HG03280 (cell line): Measurements from ENCODE around the gene KRT76.

Source experiments
- ATAC-seq: cut with Tn5 transposase; IDR thresholded peaks from one replicate; pipeline ENCODE4 v1.9.1; 2021; ENCODE audit warnings: mild to moderate bottlenecking, moderate library complexity; ENCODE audit not compliant: unreplicated experiment

The KRT76 gene

DNA sequence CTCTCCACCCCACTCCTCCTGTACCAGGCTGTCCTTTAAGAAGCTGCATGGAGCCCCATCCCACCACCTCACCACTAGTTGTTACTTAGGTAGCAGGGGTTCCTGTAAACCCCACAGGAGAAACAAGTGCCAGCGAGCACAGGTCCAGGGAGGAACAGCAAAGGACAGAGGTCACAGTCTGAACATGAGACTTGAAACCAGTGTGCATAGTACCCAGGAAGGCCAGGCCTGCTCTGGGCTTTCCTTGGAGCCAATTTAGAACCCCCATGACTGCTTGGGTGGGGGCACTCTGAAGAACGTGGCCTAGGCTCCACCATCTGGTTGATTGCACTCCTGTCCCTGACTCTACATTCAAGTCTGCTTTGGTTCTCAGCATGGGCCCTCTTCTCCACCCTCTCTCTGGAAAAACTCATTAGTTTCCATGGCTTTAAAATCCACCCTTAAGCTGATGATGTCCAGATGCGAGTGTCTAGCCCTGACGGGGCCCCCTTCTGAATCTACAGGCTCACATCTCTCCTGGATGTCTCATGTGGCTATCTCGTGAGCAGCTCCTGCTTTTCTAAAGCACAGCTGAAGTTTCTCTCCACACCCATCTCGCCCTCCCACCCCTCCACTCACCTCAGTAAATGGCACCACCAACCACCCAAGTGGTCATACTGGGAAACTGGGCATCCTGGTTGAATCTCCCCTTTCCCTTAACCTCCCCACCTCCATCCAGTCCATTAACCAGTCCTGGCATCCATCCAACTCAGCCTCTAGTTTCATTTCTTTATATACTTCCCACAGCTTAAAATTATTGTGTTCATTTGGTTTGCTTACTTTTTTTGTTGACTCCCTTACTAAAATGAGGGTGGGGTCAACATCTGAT lies 10.4 kb upstream of the KRT76 start:
- no peak for ATAC-seq

DNA sequence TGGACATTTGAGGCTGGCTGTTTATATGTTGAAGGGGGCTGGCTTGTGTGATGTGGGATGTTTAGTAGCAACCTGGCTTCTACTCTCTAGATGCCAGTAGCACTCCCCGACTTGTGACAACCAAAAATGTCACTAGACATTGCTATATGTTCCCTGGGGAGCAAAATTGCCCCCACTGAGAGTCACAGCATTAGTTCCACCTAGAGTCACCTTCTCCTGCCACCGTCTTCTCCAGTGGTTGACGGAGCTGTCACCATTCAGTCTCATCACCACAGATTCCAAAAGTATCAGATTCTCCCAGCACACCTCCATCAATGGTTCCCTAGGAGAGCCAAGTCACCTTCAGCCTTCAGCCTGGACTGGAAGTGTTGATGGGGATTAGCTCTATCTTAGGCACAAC lies 7.8 kb upstream of the KRT76 start:
- ATAC-seq, result no peak

DNA sequence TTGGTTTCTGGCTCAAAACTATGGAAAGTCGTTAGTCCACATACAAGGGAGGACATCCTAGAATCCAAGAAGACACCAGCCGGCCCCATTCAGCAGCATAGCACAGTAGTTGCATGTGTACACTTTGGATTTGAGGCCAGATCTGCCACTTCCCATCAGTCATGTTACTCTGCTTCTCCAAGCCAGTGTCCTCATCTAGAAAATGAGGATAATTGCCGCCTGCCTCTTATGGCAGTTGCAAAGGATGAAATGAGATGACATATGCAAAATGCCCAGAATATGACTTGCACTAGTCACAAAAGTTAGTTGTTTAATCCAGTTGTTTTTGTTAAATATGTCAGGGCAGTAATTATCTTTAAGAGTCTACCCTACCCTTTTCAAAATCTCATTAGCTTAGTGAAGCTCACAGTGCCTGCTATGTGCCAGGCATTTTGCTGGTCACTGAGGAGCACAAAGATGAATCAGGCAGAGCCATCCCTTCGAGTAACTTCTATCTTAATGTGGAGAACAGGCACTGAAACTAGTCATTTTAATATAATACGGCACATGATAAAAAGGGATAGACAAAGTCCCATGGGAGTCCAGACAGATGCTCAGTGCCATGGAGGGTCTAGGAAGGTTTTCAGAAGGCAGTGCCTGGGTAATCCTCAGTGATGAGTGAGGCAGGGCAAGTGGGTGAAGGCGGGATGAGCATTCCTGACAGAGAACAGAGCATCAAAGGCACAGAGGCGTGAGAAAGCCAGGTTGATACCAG lies 6.6 kb upstream of the KRT76 start:
- ATAC-seq, result no peak

DNA sequence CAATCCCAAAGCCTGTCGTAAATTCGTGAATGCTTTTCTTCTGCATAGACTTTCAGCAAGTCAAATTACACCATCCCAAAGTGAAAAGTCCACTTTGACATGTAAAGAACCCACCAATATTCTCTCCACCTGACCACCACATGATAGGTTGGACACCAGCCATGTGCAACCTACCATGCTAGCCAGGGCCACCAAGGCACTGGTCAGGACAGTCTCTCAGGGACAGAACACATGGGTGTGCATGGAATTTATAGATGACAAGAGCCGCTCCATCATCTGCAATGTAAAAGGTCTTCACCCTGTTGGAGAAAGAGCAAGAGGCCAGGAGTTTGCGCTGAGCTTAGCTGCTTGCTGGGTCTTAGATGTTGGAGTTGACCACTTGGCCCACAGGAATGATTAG lies 5.4 kb upstream of the KRT76 start:
- ATAC-seq, result no peak

DNA sequence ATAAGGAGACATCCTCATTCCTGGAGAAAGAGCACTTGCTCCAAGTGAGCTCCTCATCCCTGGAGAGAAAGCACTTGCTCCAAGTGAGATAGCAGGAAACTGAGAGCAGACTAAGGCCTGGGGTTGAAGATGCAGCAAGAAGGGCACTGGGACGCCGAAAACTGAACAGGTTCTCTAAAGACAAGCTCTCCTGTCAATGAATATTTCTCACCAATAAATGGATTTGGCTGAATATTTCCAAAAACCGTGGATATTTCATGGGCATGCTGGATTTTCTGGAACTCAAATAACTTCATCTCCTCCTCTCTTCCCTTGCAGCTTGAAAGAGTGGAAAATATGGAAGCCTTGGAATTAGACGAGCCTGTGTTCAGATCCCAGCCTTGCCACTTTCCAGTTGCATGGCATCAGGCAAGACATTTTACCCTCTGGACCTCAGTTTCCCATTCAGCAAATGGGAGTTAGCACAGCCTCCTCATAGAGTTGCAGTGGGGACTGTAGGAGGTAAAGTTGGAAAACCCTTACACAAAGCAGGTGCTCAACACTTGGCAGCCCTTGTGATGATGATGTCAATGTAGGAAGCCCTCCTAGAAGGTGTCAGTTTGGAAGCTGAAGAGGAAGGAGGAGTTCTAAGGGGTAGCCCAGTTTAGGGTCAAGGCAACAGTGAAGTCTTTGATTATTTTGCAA lies 4.4 kb upstream of the KRT76 start:
- no peak for ATAC-seq

DNA sequence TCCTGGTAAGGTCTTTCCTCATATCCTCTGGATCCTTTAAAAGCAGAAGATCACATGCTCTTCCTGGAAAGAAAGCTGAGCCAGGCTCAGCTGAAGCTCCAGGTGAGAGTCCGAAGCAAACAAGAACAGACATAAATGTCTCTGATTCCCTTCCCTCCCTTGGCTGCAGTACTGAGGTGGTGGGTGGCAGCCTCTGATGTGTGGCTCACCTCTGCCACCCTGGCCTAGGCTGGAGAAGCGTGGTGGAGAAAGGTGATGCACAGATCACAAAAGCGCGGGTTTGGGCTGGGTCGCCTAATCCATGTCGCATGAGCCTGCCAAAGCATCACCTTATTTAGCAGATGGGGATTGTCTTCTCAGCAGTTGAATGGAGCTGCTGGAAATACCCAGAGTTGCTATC lies 2.8 kb upstream of the KRT76 start:
- no peak for ATAC-seq

DNA sequence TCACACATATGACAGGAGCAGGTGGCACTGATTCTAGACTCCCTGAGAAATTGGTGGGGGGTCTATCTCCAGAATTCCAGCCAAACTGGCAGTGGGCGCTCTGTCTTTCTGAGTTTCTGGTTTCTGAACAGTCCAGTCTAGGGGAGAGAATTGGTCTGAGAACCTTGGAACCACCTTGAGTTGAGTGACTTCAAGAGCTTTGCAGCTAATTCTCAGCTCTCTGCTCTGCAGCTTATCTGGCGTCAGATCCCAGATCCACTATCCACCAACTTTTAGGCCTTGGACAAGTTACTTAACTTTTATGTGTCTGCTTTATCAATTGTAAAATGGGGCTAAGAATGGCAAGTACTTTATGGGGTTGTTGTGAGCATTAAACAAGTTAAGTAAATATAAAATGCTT lies 1.7 kb upstream of the KRT76 start:
- no peak for ATAC-seq

DNA sequence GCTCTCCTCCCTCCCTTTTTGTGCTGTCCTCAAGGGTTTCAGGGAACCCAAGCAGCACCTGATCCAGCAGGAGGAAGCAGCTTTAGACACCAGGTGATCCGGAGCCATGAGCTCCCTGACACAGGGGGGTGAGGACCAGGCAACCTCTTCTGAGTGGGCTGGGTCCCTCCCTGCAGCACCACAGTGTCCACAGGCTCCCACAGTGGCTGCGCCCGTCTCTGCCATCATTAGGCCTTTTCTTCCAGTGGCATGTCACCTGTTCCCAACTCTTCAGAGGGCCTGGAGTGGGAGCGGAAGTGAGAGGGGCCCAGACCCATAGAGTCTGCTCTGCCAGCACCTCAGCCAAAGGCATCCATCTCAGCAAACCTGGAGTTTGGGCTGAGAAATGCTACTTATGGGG lies 421 bp upstream of the KRT76 start:
- no peak for ATAC-seq

DNA sequence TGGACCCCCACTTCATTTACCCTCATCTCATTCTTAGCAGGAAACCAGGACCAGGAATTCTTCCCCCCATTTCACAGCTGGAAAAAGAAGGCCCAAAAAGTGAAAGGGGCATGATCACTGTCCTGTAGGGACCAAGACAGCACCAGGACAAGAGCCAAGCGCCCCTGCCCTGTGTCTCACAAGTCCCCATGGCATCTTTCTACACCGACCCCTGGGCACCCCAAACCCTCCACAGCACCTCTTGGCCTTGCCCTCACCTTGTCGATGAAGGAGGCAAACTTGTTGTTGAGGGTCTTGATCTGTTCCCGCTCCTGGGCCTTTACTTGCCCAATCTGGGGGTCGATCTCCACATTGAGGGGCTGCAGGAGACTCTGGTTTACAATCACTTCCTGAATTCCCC lies 710 bp downstream of the KRT76 start:
- ATAC-seq, result no peak

DNA sequence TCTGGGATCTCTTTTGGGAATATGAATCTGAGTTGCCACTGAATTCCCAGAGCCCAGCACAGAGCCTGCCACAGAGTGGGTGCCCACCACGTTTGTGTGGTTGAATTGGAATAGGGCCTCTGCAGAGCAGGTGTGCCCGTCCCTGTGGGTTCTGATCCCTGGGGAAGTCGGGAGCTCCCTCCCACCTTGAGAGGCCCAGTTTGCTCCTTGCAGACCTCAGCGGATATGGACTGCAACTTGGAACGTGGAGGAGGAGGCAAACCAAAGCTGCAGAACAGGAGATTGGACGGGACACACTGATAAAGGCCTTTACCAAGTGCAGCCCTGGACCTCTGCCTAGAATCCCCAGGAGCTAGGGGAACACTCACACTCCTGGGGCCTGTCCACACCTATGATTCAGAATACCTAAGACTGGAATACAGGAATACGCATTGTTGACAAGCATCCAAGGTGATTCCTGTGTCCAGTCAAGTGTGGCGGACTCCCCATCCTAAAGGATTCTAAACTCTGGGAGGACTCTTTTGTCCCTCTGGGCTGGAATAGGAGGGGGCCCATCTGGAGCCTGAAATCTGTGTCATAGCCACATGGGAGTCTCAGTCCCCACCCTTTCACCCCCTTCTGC lies 2.4 kb downstream of the KRT76 start:
- ATAC-seq, result no peak

DNA sequence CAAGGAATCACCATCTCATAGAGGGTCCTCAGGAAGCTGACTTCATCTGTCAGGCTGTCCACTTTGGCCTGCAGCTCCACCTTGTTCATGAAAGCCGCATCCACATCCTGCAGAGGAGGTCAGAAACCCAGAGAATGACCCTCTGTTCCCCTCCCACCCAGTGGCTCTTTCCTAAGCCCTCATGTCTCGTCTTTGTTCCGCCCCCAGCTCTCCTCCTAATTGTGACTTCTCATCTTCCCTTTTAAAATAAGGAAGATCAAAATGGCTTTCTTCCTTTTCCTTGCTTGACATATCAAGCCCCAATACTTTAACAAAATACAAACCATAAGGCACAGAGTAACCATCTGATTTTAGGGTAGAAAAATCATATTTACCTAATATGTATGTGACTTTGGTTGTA lies 4.4 kb downstream of the KRT76 start:
- ATAC-seq, result no peak

DNA sequence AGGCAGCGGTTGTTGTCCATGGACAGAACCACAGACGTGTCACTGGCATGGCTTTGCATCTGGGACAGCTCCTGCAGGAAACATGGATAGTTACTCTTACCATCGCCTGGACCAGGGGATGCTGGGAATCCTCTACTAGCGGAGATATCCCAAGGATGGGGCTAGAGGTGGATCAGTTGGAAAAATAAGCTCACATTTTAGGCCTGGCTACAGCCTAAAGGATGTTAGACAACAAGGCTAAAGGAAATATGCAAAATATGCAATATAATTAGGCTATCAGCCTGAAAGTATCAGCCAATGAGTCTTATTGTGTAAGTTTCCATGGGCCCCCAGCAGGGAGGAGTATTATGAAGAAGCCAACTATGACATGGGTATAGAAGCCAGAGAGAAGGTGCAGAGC lies 5.0 kb downstream of the KRT76 start:
- ATAC-seq, result no peak

DNA sequence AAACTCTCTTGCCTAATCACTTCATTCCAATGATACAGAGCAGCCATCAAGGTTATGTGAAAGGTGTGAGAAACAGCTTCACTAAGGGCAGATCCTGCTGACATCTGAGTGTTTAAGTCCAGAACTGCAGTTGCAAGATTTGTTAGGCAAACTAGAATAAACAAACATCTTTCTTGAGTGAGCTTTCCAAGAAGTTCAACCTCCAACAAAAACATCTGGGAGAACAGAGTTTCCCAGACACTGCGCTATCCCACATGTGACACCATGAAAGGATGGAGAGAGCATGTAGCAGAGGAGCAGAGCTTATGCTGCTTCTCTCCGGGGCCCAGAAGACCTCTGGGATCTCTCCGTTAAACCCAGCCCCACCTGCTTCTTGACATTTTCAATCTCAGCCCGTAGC lies 5.6 kb downstream of the KRT76 start:
- no peak for ATAC-seq

DNA sequence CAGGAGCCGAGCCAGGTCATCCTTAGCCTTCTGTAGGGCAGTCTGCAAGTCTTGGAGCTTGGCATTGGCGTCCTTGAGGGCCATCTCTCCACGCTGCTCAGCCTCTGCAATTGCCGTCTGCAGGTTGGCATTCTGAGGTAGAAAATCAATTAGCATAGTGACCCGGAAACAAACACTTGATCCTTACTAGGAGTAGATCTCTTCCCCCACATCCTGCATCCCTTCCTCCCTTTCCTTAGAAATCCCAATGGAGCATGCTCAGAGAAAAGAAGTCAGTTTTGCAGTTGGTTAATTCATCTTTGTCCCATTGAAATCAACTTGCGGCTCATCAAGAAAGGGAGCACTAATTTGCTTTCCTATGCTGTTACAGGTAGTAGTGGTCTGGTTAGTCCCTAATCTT lies 6.1 kb downstream of the KRT76 start:
- no peak for ATAC-seq

DNA sequence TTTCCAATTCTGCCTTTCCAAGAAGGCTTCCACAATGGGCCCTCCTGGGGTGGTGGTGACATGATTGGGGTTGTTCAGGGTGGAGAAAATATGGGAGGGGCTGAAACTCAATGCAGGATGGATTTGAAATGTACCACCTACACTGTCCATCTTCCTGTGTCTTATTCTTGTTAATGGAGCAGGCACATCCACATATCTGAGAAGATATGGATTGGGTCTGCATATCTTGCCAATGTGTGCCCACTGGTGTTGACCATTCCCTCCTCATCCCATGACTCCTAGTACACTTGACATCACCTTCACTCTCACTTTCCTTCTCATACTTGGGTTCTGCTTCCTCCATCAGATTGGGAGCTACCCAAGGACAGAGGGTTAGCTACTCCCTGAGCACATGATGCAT lies 7.2 kb downstream of the KRT76 start:
- ATAC-seq, result no peak

DNA sequence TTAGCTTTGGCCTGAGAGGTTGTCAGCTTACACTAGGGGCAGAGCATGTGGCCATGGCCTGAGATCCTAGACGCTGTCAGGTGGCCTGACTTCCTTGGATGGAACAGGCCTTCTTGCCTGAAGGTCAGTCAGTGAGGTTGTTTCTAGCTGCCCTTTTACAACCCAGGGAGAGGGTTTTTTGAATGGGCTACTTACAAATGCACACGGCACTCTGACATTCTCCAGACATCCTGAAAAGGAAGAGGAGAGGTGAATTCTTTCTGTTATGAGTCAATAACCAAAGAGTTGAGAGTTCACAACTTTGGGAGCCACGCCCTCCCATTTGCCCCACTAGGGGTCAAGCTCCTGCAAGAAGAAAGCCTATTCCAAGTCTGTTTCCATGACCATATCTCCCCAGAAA lies 7.8 kb downstream of the KRT76 start:
- no peak for ATAC-seq

DNA sequence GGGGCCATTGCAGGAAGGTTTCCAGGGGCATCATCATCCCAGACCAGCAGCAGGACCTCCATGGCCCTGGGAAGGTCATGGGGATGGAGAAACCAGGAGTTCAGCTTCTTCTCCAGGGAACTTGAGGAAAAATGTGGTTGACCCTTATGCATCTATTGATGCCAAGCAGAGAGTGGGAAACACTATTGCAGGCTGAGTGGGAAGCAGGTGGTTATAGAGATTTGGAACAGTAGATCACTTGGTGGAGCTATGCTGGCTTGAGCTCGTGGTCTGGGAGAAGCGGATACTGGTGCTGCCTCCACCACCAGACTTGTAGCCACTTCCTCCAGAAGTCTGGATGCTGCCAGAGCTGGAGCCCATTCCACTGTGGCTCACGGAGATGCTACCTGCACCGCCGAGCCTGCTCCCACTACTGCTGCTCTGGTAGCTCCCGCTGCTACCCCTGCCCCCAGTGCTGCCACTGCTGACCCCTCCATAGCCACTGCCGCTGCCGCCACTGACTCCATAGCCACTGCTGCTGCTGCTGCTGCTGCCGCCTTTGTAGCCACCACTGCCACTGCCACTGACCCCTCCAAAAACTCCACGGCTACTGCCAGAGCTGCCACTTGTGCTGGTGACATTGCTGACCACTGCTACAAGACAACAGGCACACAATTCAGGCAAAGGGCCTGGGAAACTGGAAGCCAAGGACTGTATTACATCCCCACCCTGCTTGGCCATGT lies 8.5 kb downstream of the KRT76 start:
- ATAC-seq, result no peak

DNA sequence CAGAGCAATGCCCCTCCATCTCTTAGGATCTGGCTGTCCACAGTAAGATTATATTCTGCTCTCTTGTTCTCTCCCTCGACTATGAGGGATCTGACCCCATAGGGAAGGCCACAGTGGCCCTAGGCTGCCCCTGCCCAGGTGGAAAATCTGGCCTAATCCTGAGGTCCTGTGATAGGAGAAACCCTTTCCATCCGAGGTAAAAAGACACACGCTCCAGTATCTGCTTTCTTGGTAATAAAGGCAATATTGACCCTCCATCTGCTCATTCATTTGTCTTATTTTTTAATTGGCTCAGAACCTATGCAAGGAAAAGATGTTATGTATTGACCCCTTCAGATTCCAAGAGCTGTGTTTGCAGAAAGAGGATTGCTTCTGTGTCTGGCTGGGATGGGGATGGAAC lies 9.7 kb downstream of the KRT76 start:
- ATAC-seq, result no peak

DNA sequence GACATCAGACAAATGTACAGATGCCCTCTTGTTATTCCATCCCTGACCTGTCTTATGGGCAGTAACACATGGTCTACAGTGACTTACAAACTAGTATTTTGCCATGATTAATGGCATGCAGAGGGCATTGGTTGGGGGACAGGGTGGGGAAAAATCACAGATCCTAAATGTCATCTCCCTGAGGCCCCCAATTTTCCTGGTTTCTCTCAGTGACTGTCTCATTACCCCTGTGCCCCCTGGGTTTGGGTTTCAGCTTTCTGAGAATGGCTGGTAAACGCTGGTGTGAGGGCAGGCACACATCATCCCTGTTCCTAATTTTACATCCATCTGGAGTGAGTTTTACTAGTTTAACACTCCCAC lies 10.1 kb downstream of the KRT76 start:
- ATAC-seq, result no peak

DNA sequence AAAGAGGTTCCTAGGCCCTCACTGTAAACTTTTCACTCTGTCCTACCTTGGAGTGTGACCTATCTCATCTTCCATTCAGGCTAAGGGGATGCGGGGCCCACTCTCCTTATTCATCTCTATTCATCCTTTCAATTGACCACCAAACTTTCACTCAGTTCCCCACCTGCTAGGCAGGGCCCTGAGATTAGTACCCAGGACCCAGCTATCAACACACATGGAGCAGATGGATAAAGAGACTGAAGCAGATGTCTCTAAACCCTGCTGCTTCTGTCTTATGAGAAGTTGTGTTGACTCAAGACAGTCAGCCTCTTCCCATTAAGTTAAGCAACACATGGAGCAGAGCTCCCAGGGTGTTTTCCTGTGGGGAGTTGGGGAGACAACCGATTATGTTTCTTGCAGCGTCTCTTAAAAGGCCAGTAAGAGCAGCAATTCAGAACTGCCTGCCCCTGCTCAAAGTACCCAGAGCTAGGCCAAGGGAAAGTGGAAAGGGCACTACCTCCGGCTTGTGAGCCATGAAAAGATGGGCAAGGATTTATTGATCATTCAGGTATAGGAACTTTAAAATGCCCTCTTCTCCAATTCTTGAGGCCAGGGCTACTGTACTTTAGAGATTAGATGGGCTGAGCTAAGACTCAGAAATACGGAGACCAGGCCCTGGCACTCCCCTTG lies 10.7 kb downstream of the KRT76 start:
- no peak for ATAC-seq
